Measurements from ENCODE around the gene PRR4.

GRCh38 chr12:10842862-10843261, 6.4 kb downstream of the PRR4 start:
- TF ChIP-seq GABPA (IDR thresholded peaks at IDR 0.05; ENCODE audit: low read depth) (no peak), YY1 (IDR thresholded peaks at IDR 0.05; ENCODE audit: low read depth) (no peak), CTCF (IDR thresholded peaks at IDR 0.05) (no peak), TCF12 (IDR thresholded peaks at IDR 0.05) (no peak), RAD21 (IDR thresholded peaks at IDR 0.05; ENCODE audit: low read length) (no peak), EP300 (IDR thresholded peaks at IDR 0.05; ENCODE audit: borderline replicate concordance in 1 of 2, low read depth in 1 of 2, low read length in 1 of 2) (no peak), REST (IDR thresholded peaks at IDR 0.05; ENCODE audit: low read depth, low read length) (no peak), POLR2AphosphoS5 (IDR thresholded peaks at IDR 0.05; ENCODE audit: low read depth, low read length) (no peak)

All from SK-N-SH (cell line).